Middle frontal gyrus (tissue), 1 donor: Measurements from ENCODE around the gene CD99.
"Not testable (repeated sequence)": the region's sequence is repeated elsewhere in the genome, so short reads cannot be mapped to it uniquely, and the experiment has no call there.

Source experiments
- DNase-seq: peaks from one replicate; pipeline ENCODE4 v3.0.0-alpha.2; 2015; ENCODE audit warnings: low spot score; ENCODE audit errors: extremely low spot score

Gene CD99

DNA sequence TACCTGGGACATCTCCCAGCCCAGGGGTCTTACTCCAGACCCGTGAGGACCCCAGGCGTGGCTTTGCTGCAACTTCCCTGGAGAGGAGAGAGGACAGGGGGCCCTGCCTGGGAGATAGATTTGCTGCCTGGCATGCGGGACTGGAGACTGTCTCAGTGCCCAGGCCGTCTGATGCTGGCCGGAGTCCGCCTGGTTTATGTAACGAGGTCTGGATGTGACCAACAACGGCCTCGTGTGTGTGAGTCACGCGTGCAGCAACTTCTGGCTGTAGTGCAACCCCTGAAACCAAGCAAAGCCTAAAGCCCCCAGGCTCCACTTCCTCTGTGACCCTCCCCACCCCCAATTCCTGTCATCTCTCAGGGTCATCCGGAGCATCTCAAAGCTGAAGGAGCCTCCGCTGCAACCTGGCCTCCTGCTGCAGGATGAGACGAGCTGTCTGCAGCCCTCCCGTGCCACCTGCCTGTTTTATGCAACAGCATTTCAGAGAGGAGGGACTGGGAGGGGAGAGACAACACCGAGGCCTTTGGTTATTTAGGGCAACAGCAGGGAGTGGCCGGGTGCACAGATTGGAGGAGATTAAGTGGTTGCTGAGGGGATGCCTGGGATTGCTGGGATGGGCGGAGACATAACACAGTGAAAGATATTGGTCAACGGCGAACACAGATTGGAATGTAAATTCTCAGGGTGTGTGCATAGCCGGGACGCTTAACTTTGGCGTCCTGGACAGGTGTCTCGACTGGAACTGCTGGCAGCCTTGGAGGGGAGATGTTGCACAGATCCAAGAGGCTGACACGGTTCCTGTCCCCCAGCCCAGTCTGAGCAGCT, 76.7 kb downstream of the CD99 start:
- DNase-seq: no peak

DNA sequence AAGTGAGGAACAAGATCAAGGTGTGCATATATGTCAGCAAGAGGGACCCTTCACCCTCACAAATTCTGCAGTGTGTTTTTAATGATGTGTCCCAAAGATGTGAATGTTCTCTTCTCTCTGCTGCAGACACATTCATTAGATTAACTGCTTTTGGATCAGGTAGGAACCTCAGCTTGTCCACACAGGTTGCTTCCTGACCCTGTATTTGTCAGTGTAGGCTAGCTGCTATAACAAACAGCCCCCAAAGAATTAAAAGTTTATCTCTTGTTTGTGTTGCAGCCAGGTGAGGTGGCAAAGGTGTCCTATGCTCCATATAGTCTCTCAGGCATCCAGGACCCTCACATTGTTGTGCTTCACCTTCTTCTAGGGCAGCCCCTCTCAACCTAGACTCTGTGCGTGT, 78.5 kb downstream of the CD99 start:
- no peak for DNase-seq

DNA sequence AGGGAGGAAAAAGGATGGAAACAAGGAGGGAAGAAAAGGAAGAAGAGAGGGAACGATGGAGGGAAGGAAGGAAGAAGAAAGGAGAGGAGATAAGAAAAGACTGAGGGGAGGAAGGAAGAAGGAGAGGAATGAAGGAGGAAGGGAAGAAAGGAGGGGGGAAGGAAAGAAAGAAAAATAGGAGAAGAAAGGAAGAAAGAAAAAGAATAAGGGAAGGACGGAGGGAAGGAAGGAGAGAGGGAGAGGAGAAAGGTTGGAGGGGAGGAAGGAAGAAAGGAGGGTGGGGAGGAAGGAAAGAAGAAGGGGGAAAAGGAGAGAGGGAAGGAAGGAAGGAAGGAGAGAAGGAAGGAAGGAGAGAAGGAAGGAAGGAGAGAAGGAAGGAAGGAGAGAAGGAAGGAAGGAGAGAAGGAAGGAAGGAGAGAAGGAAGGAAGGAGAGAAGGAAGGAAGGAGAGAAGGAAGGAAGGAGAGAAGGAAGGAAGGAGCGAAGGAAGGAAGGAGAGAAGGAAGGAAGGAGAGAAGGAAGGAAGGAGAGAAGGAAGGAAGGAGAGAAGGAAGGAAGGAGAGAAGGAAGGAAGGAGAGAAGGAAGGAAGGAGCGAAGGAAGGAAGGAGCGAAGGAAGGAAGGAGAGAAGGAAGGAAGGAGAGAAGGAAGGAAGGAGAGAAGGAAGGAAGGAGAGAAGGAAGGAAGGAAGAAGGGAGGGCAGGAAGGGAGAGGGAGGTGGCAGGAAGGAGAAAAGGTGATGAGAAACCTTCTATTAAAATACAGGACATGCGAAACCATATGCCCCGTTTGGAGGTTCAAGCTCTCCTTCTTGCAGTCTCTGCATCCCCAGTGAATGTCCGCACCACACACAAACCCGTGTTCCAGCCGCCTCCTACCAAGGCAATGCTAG, 82.3 kb downstream of the CD99 start:
- DNase-seq: not testable (repeated sequence)

DNA sequence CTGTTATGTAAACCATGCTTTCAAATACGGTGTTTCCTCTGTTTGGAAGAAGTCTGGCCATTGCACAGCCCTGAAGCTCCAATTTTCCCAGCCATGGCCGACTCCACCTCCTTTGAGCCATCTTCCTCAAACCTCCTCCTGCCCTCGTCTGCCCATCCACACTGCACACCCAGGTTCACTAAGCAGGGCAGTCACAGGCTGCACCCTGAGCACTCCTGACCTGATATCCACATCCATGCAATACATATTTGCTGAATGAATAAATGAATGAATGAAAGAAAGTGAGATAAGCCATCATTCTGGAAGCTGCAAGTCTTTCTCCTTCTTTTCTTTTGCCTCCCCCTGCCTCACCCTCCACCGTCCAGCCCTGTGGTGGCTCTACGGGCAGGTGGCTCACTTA, 83.0 kb downstream of the CD99 start:
- DNase-seq: no peak

DNA sequence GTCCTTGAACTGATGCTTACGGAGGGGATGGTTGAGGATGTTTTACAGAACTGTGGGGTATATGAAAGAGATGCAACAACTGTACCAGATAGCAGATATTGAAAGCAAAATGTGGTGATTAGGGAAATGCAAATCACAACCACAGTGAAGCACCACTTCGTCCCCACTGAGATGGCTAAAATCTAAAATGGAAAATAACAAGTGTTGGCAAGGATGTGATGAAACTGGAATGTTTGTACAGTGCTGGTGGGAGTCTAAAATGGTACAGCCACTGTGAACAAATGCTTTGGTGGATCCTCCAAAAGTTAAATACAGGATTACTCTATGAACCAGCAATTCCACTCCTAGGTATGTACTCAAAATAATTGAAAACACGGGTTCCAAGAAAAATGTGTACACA, 83.7 kb downstream of the CD99 start:
- no peak for DNase-seq

DNA sequence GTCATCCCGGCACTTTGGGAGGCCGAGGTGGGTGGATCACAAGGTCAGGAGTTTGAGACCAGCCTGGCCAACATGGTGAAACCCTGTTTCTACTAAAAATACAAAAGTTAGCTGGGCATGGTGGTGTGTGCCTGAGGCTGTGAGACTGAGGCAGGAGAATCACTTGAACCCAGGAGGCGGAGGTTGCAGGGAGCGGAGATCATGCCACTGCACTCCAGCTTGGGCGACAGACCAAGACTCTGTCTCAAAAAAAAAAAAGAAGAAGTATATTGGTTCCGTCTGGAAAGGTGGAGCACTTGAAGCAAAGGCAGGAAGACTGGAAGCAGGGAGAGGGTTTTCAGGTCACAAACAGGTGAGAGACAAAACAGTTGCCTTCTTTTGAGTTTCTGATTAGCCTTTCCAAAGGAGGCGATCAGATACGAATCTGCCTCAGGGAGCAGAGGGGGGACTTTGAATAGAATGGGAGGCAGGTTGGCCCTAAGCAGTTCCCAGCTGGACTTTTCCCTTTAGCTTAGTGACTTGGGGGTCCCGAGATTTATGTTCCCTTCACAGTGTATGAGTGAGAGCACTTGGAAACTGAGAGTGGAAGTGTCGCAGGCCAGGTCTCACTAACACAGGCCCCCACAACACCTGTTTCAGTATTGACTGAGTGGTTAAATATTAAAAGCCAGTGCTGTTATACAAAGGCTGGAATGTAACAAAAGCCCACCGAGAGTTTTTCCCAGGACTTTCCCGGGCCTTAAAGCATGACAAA, 89.6 kb downstream of the CD99 start:
- not testable (repeated sequence) for DNase-seq

DNA sequence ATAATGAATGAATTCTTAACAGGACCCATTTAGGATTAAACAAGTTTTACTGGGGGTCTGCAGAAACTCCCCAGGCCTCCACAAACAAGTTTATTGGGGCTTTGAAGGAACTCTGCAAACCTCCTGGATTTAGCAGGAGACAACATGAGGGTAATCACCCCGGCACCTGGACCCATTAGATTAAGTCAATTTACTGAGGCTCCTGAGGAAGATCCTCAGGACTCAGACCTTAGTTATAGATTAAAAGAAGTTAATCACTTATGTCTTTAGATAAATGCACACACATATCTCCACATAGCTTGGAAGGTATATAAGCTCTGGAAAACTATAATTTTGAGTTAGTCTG, 90.1 kb downstream of the CD99 start:
- no peak for DNase-seq

DNA sequence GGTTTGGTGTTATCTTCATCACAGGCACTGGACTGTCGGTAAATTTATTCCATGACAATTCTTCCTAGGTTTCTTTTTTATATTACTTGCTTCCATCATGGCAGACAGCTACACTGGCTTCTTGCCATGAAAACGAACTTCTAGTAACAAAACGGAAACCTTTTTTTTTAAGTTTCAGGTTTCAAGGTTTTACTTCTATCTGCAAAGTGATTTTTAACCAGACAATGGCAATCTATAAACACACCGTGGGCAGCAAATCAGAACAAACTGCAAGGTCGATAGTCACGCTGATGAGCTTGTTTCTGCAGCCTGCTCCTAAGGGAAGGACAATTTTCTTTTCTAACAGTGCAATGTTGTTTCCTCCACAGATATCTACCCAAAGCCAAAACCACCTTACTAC, 90.6 kb downstream of the CD99 start:
- no peak for DNase-seq

DNA sequence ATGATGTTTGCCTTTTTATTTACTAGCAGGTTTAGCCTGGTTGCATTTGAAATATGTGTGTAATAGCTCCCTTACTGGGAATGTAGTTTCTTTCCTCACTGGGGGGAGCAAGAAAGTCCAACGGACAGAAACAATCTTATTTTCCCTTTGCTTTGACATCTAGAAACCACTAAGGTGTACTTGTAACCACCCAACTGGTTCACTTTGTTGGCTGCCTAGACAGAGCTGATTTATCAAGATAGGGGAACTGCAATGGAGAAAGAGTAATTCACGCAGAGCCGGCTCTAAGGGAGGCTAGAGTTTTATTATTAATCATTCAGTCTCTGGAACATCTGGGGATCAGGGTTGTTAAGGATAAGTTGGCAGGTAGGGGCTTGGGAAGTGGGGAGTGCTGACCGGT, 91.1 kb downstream of the CD99 start:
- no peak for DNase-seq

DNA sequence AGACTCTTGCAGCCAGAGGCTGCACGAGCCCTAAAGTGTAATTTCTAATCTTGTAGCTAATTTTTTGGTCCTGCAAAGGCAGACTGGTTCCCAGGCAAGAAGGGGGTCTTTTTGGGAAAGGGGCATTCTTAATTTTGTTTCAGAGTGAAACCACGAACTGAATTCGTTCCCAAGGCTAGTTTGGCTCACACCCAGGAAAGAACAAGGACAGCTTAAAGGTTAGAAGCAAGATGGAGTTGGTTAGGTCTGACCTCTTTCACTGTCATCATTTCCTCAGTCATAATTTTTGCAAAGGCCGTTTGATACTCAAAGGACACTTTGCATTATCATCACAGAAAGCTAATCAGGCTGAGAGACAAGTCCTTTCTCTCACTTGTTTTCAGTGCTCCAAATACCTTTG, 91.7 kb downstream of the CD99 start:
- DNase-seq: no peak

DNA sequence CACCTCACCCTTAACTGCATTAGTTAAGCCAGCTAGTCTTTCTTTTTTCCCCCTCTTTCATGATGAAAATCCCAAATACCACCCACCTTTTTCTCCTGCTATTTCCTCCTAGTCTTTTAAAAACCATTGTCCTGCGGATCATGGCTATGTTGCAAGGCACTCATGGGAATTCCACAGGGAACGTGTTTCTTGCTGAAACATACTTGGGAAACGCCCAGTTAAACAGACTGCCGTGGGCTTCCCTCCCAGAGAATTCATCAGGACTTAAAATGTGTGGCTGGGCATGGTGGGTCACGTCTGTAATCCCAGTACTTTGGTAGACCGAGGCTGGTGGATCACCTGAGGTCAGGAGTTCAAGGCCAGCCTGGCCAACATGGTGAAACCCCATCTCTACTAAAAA, 92.9 kb downstream of the CD99 start:
- DNase-seq: no peak

DNA sequence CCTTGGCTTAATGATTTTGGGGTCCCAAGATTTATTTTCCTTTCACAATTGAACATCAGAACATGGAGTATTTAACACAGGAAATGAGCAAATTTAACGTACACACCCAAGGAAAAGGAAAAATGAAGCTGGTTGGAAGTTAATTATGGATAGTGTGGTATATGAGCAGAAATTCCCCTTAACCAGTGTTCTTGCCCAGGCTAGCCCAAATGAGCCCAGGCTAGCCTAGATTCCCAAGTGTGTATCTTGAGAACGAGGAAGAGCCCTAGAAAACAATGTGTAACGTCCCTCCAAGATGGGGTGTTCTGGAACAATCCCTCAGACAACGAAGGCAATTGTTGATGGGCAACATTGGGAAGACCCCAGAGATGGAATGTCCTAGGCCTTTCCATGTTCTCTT, 94.4 kb downstream of the CD99 start:
- no peak for DNase-seq

DNA sequence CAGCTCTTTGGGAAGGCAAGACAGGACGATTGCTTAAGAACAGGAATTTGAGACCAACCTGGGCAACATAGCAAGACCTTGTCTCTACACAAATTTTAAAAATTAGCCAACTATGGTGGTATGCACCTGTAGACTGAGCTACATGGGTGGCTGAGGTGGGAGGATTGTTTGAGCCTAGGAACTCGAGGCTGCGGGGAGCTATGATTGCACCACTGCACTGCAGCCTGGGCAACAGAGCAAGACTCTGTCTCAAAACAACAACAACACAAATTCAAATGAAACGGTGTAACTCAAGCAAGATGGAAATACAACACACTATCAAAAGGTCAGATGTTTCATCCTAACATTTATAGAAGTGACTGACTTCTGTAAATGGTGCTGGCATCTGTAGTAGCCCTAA, 97.9 kb downstream of the CD99 start:
- no peak for DNase-seq

DNA sequence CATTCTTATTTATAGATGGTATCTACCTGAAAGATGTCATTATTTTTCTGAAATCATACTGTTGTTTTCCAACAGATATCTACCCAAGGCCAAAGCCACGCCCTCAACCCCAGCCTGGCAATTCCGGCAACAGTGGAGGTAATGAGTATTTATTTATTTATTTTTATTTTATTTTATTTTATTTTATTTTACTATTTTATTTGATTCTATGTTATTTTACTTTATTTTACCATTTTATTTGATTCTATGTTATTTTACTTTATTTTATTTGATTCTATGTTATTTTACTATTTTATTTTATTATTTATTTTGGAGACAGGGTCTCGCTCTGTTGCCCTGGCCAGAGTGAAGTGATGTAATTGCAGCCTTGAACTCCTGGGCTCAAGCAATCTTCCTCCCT, 98.5 kb downstream of the CD99 start:
- DNase-seq: no peak
